Superior temporal gyrus (tissue), 1 donor: ENCODE measurements around the gene SEPTIN5.
"Not testable (repeated sequence)": the region's sequence is repeated elsewhere in the genome, so short reads cannot be mapped to it uniquely, and the experiment has no call there.

Source experiments
- DNase-seq: peaks from one replicate; pipeline ENCODE4 v3.0.0-alpha.2; 2016; ENCODE audit errors: extremely low spot score

SEPTIN5 gene

DNA sequence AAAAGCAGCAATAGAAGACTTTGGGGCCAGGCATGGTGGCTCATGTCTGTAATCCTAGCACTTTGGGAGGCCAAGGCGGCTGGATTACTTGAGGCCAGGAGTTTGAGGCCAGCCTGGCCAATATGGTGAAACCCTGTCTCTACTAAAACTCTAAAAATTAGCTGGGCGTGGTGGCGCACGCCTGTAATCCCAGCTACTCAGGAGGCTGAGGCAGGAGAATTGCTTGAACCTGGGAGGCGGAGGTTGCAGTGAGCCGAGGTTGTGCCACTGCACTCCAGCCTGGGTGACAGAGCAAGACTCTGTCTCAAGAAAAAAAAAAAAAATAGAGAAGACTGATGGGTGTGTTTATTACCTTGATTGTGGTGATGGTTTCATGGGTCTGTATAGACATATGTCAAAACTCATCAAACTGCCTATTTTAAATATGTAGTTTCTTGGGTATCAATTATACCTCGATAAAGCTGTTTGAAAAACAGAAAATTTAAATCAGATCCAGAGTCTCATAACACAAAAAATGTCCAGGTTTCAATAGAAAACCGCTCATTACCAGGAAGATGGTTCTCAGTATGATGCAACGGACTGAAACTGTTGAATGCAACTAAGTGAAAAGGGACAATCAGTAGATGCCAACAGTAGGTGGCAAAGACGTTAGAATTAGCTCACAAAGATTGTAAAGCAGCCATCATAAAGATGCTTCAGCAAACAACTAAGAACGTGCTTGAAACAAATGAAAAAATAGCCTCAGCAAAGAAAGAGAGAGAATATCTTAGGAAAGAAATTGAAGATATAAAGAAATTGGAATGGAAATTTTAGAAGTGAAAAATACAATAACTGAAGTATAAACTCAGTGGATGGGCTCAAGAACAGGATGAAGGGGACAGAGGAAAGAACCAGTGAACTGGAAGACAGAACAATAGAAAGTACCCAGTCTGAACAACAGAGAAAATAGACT lies 33.1 kb upstream of the SEPTIN5 start:
- DNase-seq, result no peak

DNA sequence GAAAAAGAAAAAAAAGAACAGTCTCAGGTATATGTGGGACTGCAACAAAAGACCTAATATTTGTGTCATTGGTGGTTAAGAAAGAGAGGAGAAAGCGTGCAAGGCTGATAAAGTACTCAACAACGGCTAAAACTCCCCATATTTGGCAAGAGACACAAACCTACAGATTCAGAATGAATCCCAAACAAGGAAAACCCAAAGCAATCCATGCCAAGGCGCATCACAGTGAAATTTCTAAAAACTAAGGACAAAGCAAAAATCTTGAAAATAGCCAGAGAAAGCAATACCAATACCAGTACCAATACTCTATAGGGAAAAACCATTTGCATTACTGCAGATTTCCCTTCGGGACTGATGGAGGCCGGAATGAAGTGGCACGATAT lies 32.4 kb upstream of the SEPTIN5 start:
- no peak for DNase-seq

DNA sequence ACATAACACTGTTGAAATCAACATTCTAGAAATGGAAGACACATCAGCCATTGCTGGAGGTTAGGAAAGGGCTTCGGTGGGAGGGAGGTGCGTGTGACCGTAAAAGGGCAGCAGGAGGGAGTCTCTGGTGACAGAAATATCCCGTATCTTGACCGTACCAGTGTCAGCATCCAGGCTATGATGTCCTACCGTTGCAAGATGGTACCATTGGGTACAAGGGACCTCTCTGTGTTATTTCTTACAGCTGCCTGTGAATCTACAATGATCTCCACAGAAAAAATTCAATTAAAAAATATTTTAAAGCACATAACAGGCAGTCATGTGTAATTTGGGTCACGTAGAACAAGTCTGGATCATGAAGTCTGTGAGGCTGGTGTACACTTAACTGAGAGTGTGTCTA lies 27.4 kb upstream of the SEPTIN5 start:
- no peak for DNase-seq

DNA sequence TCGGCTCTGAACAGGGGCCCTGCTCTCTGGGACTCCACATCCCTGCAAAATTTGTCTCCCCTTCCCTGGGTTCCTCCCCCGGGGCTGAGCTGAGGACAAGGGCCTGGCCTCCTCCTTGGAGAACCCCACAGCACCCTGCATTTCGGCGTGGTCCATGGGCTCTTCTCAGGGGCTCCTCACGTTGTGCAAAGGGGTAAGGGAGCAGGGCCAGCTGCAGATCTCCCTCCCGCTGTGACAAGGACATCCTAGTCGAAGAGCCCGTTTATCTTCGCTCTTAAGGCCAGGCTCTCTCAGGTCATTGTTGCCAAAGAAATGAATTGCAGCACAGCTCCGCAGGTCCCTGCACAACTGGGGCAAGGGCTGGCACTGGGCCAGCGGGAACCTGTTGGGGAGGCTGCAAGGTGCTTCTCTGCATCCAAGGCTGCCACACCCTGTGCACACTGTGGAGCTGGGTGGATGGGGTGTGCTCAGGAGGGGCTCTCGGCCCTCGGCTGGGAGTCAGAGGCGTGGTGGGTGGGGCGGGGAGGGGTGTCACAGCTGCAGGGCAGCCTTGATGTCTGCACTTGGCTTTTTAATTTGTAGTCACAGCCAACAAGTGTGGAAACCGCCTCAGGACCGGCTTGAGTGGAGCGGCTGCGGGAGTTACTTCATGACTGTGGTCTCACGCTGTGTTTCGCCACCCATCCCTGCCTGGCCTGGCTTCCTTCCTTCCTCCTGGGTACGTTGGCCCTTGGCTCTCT lies 26.6 kb upstream of the SEPTIN5 start:
- no peak for DNase-seq

DNA sequence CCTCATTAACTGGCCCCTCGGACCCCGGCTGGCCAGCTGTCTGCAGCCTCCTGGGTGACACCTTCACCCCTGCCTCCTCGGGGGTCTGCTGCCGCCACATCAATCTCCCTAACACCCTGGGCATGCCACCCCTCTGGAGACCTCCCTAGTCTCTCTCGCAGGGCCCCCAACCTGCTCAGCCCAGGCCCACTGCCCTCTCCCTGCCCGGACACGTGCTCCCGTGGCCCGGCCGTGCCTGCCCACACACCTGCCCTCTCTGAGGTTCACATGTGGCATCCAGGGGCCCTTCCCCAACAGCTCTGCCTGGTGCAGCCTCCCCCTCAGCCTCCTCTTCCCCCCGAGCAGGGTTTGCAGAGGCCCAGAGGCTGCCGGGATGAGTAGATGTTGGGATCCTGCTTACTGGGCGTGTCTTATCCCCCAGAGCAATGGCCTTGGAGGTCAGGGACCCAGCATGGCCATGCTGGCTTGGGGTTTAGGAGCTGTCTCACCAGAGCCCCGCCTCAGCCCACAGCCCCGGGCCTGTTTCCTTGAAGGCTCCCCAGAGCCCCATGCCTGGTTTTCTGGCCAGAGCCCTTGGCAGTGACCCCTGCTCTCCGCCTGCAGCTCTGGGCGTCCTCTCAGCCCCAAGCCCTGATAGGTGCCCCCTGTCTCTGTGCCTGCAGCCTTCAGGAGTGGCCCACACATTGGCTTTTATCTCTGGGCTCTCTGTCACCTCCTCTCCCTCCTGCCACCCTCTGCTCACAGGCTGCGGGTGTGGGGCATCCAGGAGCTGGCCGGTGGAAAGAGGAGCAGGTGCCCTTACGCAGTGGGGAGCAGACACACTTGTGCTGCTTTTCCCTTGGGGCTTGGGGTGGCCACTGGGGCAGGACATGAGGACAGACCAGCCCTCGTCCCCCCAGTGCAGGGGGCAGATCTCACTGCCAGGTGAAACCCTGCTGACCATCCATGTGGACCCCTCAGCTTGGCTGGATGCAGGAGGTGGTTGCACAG lies 25.7 kb upstream of the SEPTIN5 start:
- no peak for DNase-seq

DNA sequence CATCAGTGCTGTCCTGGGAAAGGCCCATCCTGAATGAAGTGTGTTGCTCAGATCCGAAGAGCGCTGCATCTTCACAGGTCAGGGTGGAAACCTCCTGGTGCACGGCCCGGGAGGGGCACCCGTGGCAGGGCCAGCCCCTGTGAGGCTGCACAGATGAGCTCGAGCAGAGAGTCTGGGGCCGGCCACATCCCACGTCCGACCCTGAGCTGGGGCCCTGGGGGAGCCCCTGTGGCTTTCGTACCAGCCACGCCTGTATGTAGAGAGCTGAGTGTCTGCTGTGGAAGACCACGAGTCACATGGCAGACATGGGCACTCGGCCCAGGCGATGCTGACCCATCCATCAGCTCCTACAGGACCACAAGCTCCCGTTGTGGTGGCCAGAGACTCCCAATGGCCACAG lies 24.9 kb upstream of the SEPTIN5 start:
- DNase-seq, result no peak

DNA sequence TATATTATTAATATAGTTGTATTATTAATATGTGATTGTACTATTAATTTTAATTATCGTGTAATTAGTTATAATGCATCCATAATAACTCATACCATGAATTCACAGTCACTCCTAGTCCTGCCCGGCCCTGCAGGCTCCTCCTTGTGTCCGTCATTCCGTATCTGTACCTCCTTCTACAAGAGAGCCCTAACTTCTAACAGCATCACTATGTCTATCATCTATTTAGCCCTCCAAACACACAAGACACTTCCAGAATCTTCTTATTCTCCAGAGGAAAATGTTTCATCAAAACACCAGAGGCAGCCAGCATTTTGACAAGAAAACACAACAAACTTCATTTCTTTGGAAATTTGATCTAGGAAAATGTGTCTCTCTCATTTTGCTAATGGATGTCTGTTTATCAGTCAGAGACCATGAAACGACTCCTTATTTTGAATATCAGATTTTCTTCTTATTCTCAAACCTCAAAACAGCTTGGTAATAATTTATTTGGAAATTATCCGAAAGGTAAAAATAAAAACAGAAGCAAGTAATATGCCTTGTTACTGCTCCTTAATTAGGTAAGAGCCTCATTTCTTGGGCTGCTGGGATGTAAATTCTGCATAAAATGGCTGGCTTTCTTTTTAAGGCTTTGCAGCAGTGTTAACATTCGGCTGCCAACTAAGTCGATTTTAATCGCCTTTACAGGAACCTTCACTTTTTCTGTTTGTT lies 23.1 kb upstream of the SEPTIN5 start:
- DNase-seq, result peak; percentile 19

DNA sequence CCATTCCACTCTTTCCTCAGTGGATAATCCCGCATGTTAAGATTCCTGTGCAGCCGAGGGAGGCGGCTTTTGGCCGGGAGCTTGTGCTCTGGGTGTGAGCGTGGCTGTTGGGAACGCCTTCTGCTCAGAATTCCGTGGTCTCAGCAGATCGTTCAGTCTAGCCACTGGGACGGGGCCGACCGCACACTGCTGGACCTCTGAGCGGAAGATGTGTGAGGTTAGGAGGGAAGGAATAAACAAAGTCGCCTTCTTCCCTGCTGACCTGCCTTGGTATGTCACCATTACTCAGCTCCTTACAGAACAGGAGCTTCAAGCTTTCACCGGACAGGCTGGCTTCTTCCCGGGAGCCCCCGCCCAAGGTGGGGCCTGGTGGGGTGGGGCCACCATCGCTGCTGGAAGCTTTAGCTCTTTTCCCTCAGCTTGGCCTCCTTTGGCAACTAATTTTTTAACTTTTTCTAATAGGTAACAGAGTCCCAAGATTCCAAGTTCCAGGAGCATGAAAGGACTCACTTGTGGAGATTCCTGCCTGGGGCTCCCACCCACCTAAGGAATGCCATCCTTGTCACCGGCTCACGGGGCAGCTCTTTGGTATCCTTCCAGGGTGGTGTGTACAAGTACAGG lies 22.5 kb upstream of the SEPTIN5 start:
- no peak for DNase-seq

DNA sequence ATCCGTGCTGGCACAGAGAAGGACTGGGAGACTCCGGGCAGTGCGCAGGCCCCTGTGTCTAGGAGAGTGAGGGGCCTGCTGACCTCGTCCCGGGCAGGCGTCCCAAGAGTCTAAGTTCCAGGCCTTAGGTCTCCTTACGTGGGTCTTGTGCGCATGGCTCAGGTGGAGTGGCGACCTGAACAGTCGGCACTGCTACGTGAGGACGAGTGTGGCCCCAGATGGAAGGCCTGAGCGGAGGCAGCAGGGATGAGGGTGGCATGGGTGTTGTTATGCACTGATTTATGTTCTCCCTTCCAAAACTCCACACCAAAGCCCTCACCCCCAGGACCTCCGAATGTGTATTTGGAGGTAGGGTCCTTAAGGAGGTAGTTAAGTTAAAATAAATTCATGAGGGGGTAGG lies 20.7 kb upstream of the SEPTIN5 start:
- DNase-seq, result no peak

DNA sequence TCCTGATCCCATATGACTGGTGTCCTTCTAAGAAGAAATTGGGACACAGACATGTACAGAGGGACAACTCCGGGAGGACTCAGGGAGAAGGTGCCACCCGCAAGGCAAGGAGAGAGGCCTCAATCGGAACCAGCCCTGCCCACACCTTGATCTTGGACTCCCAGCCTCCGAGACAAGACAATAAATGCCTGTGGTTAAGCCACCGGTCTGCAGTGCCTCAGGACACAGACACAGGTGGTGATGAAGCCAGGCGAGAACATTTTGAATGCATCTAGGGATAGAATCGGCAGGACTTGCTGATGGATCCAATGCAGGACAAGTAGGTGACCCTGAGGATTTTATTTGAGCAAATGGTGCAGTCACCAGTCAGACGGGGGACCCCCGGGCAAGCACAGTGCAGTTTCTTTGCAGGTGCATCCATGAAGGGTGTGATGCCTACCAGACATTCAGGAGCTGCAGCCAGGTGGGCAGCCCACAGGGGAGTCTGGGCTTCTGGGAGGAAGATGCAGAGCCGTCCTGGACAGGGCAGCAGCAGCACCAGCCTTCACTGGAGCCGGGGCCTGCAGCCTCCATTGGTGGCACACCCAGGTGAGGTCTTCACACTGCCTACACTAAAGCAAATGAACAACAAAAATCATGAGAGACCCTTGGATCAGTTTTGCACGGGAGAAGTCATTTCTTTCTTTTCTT lies 20.2 kb upstream of the SEPTIN5 start:
- DNase-seq, result no peak

DNA sequence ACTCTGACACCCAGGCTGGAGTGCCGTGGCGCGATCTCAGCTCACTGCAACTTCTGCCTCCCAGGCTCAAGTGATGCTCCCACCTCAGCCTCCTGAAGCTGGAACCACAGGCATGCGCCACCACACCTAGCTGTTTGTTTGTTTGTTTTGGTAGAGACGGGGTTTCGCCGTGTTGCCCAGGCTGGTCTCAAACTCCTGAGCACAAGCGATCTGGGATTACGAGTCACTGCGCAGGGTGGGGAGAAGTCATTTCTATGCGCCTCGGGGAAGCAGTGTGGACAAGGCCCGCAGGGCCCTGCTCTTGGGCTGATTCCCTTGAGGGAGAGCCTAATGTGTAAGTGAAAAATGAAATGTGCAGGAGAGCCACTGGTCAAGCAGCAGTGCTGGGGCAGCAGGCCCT lies 19.6 kb upstream of the SEPTIN5 start:
- DNase-seq, result no peak

DNA sequence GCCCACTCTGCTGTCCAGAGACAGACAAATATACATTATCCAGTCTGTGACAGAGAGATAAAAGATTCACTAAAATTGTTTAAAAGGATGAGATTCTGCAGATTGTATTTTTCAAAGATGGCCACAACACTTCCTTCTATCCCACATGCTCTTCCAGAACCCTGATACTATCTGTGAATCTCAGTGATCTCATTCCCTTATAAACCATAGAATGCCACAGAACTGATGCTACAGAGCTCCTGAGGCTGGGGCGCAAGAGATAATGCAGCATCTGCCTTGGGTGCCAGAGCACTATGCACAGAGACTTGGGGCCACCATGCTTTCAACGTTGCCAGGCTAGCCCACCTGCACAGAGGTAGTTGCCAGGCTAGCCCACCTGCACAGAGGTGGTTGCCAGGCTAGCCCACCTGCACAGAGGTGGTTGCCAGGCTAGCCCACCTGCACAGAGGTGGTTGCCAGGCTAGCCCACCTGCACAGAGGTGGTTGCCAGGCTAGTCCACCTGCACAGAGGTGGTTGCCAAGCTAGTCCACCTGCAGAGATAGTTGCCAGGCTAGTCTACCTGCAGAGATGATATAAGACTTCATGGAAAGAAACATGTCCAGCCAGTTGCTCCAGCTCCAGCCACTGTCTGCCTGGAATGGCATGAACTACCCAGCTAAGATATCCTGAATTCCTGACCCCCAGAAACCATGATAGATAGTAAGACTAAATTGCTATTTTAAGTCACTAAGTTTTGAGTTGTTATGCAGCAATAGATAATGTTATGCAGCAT lies 17.6 kb upstream of the SEPTIN5 start:
- DNase-seq, result no peak

DNA sequence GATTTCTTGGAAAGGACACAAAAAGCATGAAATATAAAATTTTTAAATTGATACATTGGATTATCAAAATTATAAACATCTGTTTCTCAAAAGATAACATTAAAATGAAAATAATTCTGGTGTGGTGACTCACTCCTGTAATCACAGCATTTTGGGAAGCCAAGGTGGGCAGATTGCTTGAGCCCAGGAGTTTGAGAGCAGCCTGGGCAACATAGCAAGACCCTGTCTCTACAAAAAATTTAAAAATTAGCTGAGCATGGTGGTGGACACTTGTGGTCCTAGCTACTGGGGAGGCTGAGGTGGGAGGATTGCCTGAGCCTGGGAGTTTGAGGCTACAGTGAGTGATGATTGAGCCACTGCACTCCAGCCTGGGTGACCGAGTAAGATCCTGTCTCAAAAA lies 16.4 kb upstream of the SEPTIN5 start:
- not testable (repeated sequence) for DNase-seq

DNA sequence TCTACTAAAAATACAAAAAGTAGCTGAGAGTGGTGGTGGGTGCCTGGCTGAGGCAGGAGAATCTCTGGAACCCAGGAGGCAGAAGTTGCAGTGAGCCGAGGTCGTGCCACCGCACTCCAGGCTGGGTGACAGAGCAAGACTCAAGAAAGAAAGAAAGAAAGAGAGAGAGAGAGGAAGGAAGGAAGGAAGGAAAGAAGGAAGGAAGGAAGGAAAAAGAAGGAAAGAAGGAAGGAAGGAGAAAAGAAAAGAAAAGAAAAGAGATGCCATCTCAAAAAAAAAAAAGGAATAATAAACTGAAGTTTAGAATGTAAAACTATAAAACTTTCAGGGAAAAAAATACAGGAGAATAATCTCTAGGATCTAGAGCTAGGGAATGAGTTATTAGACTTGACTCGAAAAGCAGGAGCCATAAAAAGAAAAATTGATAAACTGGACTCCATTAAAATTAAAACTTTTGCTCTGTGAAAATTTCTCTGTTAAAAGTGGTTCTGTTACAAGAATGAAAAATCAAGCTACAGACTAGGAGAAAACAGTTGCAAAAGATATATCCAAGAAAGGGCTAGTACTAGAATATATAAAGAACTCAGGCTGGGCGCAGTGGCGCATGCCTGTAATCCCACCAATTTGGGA lies 13.4 kb upstream of the SEPTIN5 start:
- no peak for DNase-seq

DNA sequence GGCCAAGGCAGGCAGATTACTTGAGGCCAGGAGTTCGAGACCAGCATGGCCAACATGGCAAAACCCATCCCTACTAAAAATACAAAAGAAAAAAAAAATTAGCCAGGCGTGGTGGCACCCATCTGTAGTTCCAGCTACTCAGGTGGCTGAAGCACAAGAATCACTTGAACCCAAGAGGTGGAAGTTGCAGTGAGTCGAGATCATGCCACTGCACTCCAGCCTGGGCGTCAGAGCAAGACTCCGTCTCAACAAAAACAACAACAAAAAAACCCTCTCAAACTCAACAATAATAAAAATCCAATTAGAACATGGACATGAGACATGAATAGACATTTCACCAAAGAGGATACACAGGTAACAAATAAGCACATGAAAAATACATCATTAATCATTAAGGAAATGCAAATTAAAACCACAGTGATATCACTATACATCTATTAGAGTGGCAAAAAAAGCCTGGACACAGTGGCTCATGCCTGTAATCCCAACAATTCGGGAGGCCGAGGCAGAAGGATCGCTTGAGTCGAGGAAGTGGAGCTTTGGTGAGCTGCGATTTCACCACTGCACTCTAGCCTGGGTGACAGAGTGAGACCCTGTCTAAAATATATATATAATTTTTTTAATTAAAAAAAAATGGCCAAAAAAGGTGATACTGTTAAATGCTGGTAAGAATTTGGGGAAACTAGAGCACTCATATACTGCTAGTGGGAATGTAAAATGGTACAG lies 12.7 kb upstream of the SEPTIN5 start:
- no peak for DNase-seq

DNA sequence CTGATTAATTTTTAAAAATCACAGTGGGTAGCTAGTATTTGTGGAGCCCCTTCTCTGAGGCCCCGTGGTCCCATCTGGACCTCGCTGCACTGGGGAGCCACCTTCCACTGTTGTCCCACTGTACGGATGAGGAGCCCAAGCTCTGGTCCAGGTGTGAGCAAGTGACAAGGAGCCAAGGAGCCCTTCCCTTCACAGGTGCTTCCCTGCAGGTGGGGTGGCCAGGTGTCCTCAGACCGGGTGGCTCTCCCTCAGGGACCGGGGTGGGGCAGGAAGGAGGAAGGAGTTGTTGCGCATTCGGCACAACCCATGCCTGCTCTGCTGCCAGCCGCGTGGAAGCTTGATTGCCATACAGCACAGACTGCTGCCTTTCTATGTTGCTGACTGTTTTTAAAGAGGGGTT lies 10.4 kb upstream of the SEPTIN5 start:
- DNase-seq, result no peak

DNA sequence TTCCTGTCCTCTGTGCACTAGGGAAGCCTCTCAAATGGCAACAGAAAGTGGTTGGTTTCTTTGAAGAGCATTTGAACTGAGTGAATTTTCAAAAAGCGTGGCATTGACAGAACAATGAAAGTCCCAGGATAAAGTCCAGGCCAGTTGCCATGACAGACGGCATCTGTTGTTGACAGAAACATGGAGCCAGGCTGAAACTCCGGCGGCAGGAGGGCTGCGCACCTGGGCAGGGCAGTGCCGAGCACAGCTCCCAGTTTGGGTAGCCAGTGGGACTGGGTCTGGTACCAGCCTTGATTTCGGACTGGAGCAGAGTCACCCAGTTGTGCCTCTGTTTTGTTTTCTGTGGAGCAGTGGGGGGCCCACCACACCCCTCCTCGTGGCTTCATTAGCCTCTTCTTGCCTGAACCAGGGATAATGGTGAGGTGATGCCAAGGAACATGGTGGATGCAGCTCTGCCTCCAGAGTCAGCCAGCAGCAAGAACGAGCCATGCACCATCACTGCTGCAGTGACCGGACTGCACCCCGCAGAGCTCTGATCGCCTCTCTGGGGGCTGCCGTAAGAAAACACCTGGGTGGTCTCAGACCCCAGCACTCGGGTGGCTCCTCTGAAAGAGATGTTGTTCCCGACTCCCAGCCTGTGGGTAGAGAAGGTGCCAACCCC lies 9.8 kb upstream of the SEPTIN5 start:
- no peak for DNase-seq
